ENCODE results near the gene RUFY3.

DNA sequence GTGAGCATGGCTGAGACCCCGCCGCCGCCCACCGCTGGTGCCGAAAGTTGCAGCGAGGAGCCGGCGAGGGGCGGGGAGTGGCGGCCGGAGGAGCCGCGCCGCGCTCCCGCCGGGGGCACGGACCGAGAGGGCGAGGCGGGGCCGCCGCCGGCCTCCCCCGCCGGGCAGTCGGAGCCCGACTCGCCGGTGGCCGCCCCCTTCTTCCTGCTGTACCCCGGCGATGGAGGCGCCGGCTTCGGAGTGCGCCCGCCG, 16.9 kb upstream of the RUFY3 start:
- TF ChIP-seq POLR2A (IDR thresholded peaks at IDR 0.05; ENCODE audit: borderline replicate concordance, extremely low read depth, insufficient read depth, insufficient read length) = no peak
- TF ChIP-seq, protein P1, sequence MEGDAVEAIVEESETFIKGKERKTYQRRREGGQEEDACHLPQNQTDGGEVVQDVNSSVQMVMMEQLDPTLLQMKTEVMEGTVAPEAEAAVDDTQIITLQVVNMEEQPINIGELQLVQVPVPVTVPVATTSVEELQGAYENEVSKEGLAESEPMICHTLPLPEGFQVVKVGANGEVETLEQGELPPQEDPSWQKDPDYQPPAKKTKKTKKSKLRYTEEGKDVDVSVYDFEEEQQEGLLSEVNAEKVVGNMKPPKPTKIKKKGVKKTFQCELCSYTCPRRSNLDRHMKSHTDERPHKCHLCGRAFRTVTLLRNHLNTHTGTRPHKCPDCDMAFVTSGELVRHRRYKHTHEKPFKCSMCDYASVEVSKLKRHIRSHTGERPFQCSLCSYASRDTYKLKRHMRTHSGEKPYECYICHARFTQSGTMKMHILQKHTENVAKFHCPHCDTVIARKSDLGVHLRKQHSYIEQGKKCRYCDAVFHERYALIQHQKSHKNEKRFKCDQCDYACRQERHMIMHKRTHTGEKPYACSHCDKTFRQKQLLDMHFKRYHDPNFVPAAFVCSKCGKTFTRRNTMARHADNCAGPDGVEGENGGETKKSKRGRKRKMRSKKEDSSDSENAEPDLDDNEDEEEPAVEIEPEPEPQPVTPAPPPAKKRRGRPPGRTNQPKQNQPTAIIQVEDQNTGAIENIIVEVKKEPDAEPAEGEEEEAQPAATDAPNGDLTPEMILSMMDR (IDR thresholded peaks at IDR 0.05 in 2 of 3, conservative IDR thresholded peaks at IDR 0.05 in 1 of 3; ENCODE audit: borderline replicate concordance in 1 of 3, insufficient read depth in 1 of 3, low read depth in 2 of 3, low read length in 2 of 3) = no peak
- TF ChIP-seq, protein P2, sequence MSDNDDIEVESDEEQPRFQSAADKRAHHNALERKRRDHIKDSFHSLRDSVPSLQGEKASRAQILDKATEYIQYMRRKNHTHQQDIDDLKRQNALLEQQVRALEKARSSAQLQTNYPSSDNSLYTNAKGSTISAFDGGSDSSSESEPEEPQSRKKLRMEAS (IDR thresholded peaks at IDR 0.05) = no peak
- TF ChIP-seq TCF7L2 (IDR thresholded peaks at IDR 0.05; ENCODE audit: borderline replicate concordance, extremely low read depth, insufficient read depth, insufficient read length) = no peak
- TF ChIP-seq ZBTB33 (IDR thresholded peaks at IDR 0.05; ENCODE audit: extremely low read depth, insufficient replicate concordance, low read length) = no peak

Measured in HCT116 (cell line).